ENCODE data around the gene ATP6V0B.
A peak's percentile ranks its signal among the peaks of the same experiment; 100 is the strongest.

ATP6V0B gene

GRCh38 chr1:43984855-43985254, 10.1 kb downstream of the ATP6V0B start:
- DNase-seq (ENCODE audit: low read depth) = no peak

DNA sequence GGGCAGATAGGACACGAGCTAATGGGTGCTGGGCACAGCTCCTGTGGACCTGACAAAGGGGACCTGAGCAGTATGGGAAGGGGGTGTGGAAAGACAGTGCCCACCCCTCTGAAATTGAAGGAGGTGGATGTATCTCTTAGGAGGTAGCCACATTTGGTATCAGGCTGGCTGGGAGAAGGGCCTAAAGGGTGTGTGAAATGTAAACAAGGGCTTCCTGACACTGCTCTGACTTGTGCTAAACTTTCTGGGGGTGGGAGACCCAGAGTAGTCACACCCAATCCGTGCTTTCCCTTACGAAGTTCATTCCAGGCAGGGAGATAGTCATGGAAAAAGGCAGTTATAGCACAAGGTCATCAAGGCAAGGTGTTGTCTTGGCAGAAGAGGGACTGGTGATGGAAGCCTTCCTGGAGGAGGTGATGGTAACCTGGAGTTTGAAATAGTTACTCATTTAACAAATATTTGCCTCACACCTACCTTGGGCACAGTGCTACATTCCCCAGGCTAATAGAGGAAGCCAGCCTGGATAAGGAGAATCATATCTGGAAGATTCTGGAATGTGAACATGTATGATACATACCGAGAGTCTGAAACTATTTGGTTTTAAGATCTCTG, 11.3 kb downstream of the ATP6V0B start:
- DNase-seq (ENCODE audit: low read depth) = no peak

DNA sequence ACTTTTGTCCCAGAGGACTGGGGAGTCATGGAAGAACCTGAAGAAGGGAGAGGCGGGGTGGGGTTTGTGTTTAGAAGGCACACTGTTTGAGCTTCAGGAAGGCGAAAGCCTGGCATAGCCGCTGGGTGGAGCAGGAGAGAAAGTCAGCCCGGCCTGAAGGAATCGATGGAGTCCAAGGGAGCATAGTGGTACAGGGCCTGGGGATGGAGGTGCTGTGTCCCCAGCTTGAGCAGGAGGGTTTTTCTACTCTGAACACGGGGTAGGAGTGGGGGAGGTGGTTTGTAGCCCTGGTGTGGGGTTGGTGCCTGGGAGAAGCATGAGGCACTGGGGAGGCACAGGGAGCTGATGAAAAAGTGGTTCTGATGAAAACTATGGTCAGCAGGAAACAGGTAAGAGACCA, 12.0 kb downstream of the ATP6V0B start:
- DNase-seq (ENCODE audit: low read depth) = no peak

GRCh38 chr1:43987159-43987902, 12.6 kb downstream of the ATP6V0B start:
- DNase-seq (ENCODE audit: low read depth) = no peak

- no peak for DNase-seq (ENCODE audit: low read depth)
Measured at GRCh38 chr1:43990271-43991199, 15.8 kb downstream of the ATP6V0B start.

GRCh38 chr1:43991200-43991475, 16.4 kb downstream of the ATP6V0B start:
- DNase-seq (ENCODE audit: low read depth) = no peak

GRCh38 chr1:43991476-43992231, 16.9 kb downstream of the ATP6V0B start, which contains the start of gene CCDC24:
Gene CCDC24 (plus strand): TSS chr1:43991599. CDS start chr1:43991879, 280 bp downstream.
- peak; percentile 58 for DNase-seq (ENCODE audit: low read depth)

DNA sequence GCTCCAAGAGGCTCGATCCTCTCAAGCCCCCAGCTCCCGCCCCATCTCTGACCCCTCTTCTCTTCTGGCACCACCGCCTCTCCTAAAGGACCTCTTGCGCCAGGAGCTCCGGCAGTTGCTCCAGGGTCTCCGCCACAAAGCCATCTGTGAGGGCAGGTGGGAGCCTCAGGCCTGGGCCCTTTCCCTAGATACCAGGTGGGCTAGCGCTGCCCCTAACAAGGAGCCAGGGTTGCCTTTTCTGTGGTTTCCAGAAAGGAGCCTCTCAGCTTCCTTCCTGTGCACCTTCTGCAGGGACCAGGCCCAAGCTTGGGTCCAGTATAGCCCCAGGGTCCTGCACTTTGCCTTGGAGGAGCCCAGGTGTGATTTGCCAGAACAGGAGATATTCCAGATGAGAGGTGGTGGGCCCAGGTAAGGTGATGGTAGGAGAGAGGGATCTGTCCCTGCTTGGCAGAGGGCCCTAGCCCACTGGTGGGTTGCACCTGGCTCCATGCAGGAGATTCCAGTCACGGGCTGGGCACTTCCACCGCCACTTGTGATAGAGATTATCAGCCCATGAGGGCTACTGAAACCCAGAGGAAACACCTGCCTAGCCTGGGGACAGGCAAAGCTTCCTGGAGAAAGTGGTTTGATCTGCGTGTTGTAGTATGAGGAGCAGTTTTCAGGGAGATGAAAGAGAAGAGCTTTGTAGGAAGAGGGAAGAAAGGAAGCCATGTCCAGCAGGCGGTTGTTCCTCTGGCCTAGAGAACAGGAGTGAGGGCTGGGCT, 17.7 kb downstream of the ATP6V0B start:
- no peak for DNase-seq (ENCODE audit: low read depth)

DNA sequence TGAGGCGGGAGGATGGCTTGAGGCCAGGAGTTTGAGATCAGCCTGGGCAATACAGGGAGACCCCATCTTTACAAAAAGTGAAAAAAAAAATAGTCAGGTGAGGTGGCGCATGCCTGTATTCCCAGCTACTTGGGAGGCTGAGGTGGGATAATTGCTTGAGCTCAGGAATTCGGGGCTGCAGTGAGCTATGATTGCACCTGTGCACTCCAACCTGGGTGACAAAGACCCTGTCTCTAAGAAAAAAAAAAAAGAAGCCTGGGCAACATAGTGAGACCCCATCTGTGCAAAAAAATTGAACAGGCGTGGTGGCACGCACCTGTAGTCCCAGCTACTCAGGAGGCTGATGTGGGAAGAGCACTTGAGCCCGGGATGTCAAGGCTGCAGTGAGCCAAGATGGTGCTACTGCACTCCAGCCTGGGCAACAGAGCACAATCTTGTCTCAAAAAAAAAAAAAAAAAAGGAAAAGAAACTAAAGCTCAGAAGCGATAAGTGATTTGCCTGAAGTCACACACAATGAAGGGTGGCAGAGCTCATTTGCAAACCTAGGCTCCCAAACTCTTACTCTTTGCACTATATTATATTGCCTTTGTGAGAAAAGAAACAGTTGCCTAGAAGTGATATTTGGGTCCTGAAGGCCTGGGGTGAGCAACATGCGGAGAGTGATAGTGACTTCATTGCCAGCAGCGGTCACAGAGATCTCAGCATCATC, 18.6 kb downstream of the ATP6V0B start:
- no peak for DNase-seq (ENCODE audit: low read depth)

DNA sequence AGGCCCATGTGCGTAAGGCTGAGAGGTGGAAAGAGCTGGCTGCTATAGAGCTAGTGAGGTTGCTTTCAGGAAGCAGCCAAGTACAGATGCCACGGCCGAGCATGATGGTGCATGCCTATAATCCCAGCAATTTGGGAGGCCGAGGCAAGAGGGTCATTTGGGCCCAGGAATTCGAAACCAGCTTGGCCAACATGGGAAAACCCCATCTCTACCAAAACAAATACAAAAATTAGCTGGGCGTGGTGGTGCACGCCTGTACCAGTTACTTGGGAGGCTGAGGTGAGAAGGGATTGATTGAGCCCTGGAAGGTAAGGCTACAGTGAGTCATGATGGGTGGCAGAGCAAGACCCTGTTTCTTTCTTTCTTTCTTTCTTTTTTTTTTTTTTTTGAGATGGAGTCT, 19.3 kb downstream of the ATP6V0B start:
- no peak for DNase-seq (ENCODE audit: low read depth)

- no peak for DNase-seq (ENCODE audit: low read depth)
Measured at GRCh38 chr1:43994794-43995790, 20.3 kb downstream of the ATP6V0B start.

GRCh38 chr1:43995984-43996732, 21.4 kb downstream of the ATP6V0B start:
- DNase-seq (ENCODE audit: low read depth) = no peak

DNA sequence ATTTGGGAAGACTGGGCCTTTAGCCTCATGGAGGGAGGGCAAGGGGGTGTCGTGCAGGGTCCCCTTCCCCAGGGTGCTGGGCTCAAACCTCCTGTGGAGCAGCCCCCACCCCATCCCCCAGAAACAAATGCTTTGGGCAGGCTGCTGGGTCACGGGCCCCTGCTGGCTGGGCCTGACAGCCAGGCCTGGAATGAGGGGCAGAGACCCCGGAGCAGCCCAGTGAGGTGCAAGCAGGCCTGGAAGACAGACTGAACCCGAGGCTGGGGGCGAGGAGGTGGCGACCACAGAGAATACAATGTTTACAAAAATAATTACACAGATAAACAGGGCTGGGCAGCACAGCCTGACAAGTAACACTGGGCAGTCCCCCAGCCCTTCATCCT, 22.0 kb downstream of the ATP6V0B start:
- DNase-seq (ENCODE audit: low read depth) = no peak

DNA sequence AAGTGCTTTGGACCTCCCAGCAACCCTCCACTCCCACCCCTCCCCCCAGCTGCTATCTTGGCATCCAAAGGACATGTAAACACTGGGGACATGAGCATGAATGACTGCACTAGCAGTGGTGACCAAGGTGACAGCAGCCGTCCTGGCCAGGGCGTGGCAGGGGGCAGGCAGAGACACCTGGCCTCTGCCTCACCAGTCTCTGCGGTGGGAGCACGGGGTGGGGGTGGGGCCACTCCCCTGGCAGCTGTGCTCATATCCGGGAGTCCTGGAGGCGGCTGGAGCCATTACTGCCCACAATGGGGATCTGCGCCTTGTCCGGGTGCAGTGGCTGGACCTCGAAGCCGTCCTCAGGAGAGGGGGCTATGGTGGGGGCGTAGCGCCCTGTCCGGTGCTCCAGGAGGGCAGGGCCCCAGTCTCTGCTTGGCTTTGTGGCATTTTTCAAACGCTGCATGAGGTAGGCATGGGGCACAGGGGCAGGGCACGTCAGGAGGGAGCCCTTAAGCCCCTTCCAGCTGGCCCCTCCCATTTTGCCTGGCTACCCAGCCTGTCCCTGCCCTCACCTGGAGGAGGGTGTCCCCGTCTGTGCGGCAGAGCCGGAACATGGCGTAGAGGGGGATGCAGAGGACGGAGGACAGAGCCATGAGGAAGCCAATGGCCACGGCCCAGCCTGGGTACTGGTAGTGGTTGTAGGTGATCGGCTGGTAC, 22.7 kb downstream of the ATP6V0B start:
- DNase-seq (ENCODE audit: low read depth) = no peak

GRCh38 chr1:43998000-43998378, 23.2 kb downstream of the ATP6V0B start:
- DNase-seq (ENCODE audit: low read depth) = no peak

- DNase-seq (ENCODE audit: low read depth) = no peak
Measured at GRCh38 chr1:43999455-43999854, 24.7 kb downstream of the ATP6V0B start.

DNA sequence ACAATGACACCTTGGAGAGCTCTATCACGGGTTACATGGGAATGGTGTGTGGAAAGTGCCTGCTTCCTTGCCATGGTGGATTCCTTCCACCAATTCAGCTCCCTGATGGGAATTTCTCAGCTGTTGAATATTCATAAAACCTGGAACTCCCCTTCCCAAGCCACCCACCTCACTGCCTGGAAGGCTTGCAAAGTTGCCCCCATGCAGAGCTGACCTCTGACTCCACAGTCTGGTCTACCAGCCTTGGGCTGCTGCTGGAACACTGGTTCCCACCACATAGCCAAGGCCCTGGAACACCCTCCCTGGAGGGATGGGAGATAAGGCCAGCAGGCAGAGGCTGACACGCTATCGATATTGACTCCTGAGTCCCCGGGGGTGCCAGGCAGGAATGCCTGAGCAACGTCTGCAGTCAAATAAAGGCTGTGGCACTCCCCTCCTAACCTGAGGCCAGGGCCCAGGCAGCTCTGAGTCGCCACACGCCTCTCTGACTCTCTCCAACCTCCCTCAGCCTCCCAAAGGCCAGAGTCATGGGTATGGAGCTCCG, 25.4 kb downstream of the ATP6V0B start:
- DNase-seq (ENCODE audit: low read depth) = no peak

- no peak for DNase-seq (ENCODE audit: low read depth)
Measured at GRCh38 chr1:44002165-44002564, 27.4 kb downstream of the ATP6V0B start.

All from stimulated activated CD8-positive, alpha-beta memory T cell treated with anti-CD3 and anti-CD28 coated beads, Interleukin-15, amount 100 ng/mL, for 24 hours (primary cell).